OCI-M2 (cell line): ENCODE results near the gene EGFL7.

Experiments used
- DNase-seq: peaks from one replicate; lab custom pipeline; 2025; ENCODE audit not compliant: unreplicated experiment; lab: John Stamatoyannopoulos, UW

EGFL7 gene

DNA sequence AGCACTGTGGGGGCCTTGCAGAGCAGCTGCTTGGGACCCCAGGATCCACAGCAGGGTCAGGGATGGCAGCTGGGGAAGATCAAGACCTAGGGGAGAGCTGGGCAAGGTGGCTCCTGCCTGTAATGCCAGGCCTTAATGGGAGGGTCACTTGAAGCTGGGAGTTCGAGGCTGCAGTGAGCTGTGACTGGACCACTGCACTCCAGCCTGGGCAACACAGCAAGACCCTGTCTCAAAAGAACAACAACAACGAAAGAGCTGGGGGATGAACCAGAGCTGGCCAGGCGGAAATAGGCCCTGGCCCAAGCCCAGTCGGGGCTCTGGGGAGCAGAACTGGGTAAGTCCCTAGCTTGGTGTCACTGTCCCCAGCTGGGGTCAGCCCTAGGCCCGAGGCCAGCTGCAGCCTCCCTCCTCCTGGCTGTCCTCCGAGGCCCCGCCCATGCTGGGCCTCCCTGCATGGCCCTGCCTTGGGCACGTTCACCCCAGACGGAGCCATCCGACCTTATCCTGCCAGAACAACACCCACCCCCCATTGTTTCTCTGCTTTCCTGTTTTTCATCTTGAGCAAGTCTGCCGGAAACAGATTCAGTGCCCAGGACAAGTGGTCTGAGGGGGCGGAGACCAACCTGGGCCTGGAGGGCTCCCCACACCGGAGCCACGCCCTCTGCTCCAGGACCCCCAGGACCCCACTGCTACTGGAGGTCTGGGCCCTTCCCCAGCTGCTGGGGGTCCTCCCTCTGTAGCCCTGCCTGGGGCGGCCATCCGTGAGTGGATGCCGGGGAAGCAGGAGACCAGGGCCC is 51.6 kb downstream of the EGFL7 start:
- DNase-seq = no peak

DNA sequence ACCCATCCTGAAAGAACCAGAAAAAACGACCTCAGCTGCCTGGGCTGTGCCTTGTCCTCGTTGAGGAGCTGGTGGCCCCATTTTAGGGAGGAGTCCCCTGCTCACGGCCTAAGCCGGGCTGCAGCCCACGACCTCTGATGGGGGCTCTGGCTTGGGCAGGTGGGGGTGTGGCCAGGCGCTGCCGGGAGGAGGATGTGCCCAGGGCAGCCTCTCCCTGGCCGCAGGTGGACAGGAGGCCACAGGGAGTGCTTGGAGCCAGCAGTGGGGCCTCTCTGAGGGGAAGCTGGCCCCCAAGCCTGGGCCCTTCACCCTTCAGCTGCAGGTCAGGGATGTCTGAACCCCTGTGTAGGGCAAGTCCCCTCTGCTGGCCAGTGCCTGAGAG is 52.2 kb downstream of the EGFL7 start:
- no peak for DNase-seq

DNA sequence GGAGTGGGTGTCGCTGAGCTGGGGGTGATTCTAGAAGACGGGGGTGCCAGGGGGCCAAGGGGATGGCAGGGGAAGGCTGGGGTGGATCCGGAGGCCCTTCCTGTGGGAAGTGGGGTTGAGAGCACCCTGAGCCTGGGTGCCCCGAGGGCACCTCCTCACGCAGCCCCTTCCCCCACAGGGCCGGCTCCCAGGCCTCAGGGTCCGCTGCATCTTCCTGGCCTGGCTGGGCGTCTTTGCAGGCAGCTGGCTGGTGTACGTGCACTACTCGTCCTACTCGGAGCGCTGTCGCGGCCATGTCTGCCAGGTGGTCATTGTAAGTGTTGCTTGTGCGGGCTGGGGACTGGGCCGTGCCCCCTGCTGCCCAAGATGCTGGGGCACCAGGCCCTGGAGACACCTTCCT is 54.7 kb downstream of the EGFL7 start:
- no peak for DNase-seq

DNA sequence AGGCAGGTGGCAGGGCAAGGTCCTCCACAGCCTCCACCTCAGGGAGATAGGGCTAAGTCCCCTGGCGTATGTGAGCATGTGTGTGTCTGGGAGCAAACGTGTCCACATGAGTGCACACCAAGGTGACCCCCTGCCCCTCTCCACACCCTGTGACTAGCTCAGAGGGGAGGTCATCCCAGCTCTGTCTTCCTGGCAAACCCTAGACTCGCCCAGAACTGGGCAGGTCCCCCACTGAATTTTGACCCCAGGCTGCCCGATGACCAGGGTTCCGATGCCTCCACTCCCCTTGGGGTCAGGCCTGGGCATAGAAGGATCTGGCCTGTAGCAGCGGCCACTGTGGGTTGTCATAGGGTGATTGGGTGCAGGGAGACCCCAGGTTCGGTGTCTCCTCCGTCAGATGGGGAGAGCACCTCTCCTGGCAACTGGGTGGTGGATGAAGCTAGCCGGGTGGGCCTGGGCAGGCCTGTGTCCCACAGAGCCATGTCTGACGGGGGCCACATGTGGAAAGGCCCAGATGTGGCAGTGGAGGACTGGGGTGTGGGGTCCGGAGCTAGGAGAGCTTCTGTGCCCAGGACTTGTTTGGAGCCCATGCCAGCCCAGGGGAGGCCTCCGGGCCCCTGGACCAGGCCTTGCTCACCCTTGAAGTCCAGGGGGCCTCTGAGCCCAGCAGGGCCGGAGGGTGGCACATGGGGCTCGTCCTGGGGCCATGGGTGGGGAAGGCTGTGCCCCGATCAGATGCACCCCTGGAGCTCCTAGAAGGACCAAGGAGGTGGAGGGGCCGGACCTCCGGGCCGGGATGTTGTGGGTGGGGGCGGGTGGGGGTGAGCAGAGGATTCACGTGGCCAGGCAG is 55.9 kb downstream of the EGFL7 start:
- no peak for DNase-seq

DNA sequence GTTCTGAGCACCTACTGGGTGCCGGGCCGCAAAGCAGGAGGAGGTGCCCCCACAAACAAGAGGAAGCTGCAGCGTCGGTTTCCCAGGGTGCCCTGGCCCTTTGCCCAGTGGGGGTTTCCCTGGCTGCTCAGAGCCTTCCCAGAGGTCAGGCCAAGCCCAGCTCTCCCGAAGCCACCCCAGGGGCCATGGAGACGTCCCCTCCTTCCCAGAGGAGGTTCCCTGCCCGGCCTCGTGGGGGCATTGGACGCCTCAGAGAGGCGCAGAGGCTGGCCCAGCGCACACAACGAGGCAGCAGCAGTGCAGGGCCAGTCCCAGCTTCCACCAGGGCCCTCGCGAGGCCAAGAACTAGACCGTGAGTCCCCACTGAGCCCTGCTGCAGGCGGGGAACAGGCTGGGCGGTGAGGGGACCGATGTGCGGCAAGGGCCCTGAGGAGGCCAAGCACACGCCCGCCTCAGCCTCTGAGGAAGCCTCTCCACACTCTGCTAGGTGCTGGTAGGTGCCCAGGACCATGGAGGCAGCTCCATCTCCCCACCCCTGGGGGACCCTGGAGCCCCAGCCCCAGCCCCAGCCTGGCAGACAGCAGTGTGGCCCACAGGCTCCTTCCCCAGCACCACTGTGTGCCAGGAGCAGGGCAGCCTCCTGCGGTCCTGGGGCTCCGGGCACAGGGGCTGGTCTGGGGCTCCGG is 56.6 kb downstream of the EGFL7 start:
- no peak for DNase-seq

DNA sequence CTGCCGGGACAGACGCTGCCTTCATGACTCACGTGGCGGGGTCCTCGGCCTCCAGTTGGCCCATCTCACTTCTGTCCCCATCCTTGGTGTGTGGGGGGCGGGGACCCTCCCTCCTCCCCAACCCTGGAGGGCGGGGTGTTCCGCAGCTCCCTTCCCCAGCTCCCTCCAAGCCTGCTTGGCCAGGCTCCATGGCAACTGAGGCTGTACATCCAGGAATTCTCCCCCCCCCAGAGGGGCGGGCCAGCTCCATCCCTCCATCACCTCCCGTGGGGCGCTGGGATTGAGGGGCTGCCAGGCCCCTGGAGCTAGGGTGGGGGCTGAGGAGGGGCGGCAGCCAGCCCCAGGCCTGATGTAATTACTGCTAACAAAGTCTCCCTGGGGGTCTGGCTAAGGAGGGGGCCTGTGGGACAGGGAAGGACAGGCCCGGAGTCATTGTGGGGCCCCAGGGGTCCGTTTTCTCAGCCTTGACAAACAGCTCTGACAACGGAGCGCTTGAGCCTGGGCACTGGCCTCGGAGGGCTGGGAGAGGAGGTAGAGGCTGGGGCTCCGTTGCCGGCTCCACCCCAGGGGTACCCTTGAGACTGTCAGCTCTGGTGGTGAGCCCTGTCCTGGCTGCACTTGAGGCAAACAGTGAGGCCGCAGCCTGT is 57.7 kb downstream of the EGFL7 start:
- DNase-seq = no peak

DNA sequence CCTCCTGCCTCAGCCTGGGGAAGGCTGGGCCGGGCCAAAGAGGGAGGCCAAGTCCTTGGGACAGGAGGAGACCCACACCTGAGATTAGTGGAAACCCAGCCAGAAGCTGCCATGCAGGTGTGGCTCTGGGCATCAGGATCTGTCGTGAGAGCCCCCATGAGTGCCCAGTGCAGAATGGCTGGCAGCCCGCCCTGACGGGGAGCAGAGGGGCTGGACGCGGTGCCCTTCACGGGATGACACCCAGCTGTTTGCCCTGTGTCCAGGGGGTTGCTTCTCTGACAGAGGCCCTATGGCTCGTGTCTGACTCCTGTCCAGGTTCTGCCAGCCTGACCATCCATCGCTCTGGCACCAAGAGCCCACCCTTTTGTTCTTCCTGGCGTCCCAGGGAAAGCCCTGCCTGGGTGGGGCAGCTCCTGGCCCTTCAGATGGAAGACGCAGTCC is 58.2 kb downstream of the EGFL7 start:
- DNase-seq = no peak

DNA sequence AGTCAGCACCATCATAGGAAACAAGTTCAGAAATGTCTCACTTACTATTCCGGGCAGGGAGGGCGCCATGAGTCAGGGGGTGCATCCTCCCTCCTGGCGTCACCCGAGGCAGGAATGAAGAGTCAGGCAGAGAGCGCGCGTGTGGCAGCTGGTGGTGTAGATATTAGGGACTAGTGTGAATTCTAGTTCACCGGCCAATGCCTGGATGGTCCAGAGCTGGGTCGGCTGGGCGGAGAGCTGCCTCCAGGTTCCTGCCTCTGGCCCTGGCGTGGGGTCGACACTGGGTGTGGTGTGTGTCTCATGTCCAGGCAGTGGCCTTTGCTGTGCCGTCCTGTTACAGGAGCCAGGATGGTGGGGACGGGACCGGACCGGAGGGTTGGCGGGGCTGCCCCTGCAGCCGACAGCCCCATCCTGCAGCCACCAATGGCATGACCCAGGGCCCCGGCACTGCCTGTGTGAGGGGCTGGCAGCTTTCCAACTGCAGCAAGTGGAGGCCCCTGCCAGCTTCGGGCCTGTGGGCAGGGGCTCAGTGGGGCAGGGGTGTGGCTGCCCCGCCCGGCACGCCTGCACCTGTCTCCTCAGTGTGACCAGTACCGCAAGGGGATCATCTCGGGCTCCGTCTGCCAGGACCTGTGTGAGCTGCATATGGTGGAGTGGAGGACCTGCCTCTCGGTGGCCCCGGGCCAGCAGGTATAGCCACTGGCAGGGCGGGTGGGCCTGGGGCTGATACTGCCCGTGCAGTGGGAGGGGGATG is 58.8 kb downstream of the EGFL7 start:
- no peak for DNase-seq
